ENCODE data around the gene ORM2.
A peak's percentile ranks its signal among the peaks of the same experiment; 100 is the strongest.
"Not testable (repeated sequence)": the region's sequence is repeated elsewhere in the genome, so short reads cannot be mapped to it uniquely, and the experiment has no call there.

The ORM2 gene

DNA sequence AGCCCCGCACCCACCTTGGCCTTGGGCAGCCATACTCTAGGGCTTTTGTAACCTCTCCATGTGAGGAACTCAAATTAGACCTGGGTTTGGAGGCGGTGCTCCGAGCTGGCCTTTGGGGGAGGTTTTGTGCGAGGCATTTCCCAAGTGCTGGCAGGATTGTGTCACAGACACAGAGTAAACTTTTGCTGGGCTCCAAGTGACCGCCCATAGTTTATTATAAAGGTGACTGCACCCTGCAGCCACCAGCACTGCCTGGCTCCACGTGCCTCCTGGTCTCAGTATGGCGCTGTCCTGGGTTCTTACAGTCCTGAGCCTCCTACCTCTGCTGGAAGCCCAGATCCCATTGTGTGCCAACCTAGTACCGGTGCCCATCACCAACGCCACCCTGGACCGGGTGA is at the start of gene ORM2:
Gene ORM2, plus strand, starts transcription at position 245 of the 398 bp plus-strand sequence. Its CDS starts 36 bp downstream, at position 281.
- not testable (repeated sequence) for DNase-seq

DNA sequence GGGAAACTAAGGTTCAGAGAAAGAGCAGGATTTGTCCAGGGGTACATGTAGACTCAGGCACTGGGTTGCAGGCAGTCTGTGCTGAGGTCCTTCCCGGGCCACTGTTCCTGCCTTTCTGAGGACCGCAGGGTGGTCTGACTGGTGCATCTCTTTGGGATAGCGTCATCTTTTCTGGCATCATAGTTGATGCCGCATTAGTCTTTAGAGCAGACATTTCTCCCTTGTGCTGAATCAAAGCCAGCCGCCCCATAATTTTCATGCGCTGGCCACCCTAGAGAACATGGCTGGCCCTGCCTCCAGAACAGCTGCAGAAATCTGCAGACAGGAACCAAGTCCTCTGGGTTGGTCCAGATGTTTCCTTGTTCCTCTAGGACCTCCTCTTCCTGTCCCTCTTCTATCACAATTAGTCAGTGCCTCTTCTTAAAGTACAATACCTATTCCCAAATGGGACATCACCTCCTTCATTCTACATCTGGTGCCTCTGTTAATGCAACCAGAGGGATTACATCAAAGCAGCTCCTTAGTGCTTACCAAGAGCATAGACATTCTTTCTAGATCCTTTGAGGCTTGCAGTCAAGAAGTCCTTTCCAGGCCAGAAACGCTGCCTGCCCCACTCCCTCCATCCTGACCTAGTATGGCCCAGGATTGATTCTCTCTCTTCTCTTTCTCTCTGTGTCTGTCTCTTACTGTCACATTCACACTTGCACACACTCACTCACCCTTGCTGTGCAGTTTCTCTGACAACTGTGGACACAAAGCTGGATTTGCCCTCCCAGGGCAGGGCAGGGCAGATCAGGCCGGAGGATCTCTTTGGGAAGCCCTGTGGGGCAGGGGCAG is 48.8 kb upstream of the ORM2 start:
- no peak for DNase-seq

DNA sequence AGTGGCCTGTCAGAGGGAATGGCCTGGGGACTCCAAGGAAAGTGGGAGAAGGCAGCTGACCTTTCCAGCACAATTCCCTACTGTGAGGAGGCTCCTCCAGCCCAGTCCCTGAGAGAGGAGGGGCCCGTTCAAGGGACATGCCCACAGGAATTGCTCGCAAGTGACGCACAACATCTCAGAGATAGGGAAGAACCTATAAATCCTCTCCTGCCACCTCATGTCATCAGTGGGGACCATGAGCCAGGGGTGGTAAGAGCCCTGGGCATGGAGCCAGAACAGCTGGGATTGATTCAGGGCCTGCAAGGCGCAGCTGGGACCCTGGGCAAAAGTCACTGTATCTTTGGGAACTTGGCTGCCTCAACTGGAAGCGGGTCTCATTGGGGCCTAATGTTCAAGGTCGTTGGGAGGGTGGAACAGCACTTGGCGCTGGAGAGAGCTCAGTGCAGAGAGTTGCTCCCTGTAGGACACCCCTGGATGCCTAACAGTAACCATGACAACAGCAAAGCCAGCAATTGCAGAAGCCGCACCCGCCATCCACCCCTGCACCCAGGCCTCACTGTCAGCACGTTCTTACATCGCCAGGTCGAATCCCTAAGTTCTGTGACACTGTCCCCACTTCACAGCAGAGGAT is 48.1 kb upstream of the ORM2 start:
- DNase-seq: no peak

DNA sequence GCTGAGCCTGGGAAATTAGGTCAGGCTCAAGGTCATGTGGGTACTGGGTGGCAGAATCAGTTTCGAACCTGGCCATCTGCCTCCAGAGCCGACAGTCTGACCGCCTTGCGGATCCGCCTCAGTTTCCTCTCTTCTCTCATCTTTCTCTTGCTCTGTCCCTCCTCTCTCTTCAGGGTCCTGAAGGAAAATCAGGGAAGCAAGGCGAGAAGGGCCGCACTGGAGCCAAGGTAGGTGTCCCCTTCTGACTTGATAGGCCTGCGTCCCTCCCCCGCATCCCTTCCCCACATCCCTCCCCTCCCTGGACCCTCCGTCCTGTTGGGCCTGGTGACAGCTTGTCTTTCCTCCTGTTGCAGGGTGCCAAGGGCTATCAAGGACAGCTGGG is 47.6 kb upstream of the ORM2 start:
- no peak for DNase-seq

DNA sequence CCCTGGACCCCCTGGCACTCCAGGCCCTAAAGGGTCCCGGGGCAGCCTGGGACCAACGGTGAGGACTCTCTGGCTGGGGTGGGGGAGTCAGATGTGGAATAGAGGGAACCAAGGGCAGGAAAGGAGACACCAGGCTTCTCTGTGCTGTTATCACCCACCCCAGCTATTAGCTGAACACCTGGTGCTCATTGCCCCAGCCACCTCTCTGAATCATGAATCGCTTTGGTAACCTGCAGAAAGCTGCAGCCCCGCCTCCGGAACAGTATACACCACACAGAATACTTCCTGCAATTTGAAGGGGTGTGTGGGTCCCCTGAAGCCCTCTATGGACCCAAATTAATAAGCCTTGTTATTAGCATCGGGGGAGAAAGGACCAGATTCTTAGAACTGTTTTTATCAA is 47.2 kb upstream of the ORM2 start:
- DNase-seq: no peak

DNA sequence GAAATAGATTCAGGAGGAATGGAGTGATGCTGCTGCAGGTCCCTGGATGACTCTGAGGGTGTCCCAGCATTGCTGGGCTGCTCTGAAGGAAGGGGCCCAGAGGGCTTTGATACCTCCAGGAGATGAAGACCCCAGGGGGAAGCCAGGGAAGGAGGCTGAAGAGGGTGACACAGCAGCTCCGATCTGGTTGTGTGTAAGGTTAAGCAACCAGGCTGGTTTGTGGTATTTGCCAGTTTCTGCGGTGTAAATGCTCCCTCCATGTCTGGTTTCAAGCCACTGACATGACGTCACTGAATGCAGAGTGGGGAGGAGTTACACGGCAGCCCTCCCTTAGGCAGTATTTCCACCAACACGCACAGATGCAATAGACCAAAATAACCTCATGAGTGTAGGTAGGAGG is 46.7 kb upstream of the ORM2 start:
- DNase-seq: peak; percentile 18 to 37

DNA sequence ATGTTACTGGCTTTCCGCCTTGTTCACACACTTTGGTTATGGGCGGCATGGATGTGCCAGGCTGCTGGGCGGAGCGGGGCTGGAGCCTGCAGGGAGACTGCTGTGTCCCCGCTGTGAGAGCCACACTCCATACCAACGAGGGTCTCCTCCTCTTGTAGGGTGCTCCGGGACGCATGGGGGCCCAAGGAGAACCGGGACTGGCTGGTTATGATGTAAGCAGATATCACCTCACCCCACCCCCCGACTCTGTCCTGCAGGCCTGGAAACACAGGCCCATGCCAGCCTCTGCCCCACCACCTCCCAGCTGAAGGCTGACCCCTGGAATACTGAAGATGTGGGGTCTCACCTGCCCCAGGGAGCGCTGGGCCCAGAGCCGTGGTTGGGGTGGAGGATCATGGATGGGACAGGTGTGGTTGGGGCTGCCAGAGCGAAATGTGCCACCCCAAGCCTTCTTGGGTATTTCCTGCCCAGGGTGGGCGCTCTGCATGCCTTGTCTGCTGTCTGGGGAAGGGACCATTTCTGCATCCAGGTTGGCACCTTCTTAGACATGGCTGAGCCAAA is 46.0 kb upstream of the ORM2 start:
- no peak for DNase-seq

DNA sequence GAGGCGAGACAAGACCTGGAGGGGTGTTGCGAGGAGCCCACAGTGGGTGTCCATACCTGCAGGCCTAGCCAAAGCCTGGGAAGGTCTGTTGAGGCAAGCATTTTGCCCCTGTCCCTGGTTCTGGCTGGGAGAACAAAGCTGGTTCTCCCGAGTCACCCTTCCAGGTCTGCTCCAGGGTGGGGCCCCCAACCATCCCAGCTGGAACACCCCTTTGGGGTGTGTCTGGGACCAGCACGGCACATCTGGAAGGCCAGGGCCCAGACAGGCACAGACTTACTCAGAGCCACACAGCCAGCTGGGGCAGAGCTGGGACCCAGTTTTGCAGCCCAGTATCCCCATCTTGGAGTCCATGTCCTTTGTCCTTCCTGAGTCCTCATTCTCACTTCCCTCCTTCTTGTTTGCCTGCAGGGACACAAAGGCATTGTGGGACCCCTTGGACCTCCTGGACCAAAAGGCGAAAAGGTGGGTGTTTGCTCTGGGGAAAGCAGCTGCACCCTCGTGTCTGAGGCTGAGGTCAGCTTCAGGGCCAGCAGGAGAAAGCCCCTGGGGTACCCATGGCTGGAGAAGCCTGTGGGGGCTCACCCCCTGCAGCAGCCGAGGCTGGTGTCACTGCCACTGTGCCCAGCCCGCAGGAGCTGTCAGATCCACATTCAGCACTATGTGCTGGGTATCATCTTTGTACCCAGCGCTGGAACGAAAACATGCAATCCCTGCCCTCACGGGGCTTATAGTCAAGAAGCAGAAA is 45.2 kb upstream of the ORM2 start:
- no peak for DNase-seq

DNA sequence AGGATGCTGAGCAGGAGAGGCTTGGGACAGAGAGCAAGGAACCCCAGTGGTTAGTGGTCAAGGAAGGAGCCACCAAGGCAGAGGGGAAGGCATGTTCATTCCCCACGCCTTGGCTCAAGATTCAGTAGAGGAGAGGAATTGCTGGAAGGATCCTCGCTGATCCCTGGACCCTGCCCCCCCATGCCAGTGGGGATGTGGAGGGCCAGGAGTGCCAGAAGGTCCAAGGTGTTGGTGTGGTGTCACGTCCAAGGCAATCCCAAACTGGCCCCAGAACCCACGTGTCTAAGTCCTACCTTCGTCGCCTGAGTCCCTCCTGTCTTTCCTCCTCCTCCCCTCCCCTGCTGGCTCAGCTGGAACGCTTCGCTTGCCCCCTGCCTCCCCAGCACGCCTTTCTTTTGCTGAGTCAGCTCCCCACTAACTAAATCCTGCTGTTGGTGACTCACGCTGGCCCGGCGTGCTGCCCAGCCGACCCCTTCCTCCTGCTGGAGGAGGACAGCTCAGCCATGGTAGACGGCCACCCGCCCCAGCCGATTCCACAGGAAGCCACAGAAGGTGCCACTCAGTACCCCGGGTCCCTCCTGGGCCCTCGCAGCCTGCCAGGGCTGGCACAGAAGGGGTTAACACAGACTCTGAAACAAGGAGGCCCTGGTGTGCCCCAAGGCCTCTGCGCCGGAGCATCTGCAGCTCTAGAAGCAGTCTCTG is 44.4 kb upstream of the ORM2 start:
- DNase-seq: no peak

DNA sequence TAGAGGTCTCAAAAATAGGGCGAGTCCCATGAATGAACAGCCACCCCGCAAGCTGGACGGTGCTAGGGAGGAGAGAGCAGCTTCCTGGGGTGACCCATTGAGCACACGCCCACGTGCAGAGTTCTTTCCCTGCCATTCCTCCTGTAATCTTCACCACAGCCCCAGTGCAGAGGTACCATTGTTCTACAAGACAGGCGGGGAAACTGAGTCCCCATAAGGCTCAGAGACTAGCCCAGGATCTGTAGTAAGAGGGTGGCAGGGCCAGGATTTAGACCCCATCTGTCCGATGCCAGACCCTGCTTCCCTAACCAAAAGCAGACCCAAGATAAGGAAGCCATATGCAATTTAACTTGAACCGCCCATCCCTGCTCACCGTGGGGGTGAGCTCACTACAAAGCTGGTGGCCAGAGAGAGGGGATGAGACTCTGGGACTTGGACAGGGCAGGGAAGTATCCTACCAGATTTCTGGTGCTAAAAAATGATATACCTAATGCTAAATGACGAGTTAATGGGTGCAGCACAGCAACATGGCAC is 43.5 kb upstream of the ORM2 start:
- no peak for DNase-seq

DNA sequence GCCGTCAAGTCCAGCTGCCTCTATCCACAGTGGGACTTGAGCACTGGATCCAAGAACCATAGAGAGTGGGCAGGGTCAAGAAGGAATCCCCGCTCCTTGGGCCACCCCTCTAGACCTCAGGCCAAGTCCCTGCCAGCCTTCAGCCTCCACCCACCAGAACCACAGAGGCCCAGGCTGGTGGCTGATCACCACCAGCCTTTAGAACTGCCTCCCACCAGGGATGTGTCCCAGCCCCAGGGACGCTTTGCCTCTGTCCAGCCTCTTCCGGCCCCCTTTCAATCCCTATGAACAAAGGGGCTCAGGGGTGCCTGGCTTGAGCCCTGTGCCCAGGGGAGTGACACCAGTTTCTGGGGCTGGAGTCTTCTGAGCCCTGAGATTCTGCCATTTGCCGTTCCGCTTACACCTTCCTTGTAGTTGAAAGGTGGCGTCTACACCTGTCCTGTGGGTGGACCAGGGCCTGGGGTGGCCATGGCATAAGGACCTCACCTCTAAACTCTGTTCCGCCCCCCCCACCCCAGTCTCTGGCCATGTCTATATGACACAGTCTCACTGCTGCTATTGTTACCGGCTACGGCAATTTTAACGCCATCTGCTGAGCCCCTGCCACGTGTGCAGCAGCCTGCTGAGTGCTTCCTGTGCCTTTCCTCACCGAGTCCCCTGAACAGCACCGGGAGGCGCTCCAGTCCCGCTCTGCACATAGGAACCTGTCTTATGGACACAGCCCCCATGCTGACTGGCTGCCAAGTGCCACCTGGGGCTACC is 42.5 kb upstream of the ORM2 start:
- DNase-seq: no peak

DNA sequence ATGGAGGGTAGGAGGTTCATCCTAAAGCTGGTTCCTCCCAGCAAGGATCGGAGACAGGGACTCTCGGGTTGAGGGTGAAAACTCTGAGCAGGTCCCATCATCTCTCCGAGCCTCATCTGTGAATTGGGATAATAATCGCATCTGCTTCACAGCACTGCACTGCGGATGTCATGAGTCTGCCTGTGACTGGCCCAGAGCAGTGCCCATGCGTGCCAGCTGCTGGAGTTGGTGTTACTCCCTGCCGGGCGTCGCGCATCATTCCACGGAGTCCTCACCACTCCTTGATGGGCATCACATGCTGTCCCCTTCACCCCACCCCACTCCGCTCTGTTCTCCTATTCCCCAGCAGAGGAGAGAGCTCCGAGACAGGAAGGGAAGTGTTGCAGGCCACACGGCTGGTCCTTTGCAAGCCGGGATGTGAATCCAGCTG is 41.9 kb upstream of the ORM2 start:
- no peak for DNase-seq

DNA sequence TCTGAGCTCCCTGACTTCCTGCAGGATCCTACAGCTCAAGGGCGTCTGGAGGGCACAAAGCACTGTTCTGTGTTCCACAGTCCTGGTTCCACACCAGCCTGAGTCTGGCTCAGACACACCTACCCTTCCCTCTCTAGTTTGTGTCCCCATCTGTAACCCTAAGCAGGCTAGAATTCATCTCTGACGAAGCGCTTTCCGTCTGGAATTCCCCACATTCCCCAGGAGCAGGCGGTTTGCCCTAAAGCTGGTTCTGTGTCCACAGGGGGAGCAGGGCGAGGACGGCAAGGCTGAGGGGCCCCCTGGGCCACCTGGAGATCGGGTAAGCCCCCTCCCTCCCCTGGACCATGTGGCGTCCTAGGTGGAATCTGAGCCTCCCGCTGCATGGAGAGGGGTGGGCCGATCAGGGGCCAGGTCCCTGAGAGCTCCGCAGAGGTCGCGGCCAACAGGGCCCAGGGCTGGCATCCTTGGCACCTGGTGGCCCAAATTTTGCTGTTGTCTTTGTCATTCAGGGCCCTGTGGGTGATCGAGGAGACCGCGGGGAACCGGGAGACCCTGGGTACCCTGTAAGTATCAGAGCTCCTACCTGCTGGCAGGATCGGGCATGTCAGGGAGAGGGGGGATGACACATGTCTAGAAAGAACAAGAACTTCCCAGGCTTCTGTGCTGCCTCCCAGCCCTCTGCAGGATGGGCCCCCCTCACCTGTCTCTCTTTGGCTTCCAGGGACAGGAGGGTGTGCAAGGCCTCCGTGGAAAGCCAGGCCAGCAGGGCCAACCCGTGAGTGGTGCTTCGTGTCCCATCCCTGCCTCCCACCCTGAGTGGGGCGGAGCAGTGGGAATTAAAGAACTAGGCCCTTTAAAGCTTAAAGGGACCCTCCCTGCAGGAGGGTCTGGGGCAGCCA is 41.2 kb upstream of the ORM2 start:
- DNase-seq: no peak

DNA sequence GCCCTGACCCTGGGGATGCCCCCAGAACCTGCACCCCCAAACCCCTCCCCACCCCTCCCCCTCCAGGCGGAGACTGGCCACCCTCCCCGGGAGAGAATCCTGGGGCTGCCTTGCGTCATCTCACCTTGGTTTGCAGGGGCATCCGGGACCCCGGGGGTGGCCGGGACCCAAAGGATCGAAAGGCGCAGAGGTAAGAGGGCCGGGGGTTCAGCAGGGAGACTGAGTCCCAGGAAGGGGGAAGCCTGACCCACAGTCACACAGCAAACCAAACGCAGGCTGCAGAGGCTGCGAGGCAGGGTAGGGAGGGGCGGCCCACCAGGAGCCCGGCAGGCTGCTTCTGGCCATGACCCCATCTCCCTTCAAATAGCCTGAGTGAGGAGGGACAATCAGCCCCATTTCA is 40.6 kb upstream of the ORM2 start:
- no peak for DNase-seq

DNA sequence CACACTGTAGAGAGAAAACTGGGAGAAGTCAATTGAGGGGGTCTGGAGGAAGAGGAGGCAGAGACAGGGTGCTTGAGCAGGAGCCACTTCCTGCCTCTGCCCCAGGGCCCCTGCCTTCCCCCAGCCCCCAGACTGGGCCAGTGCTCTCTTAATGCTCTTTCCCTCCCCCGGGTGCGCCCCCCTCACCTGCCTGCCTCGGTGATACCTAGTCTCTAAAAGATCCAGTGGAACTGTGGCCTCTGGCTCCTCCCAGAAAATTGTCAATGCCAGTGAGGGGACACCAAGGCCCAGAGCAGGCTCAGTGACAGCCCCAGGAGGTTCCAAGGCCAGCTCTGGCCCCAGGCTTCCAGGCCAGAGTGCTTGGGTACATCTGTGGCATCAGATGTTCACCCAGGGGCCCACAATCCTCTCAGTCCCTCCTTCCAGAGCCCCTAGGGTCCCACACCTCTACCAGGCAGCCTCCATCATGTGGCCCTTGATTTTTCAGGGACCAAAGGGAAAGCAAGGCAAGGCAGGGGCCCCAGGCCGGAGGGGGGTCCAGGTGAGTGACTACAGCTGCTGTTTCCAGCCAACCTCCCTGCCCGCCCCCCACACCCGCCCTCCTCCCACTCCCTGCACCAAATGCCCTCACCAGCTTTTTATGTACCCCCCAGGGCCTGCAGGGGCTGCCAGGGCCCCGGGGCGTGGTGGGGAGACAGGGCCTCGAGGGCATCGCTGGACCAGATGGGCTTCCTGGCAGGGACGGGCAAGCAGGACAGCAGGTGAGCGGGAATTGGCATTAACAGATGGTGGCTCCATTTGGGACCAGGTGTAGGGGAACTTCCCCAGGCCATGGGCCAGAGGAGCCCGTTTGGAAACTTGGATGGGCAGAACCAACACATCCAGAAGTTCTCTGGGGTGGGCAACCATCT is 39.8 kb upstream of the ORM2 start:
- DNase-seq: no peak

DNA sequence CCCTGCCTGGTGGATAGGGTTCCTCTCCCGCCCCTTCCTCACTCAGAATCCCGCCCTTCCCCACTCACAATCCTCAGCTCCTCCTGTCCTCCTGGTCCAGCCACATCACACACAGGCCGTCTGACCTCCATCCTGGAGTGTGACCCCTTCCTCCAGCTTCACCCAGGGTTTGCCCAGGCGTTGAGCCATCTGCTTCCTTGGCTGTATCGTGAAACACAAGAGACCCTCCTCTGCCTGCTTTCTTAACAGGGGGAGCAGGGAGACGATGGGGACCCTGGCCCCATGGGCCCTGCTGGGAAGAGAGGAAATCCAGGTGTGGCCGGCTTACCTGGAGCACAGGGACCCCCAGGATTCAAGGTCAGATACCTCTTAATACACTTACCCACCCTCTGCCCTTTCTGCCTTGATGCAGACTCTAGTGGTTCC is 39.1 kb upstream of the ORM2 start:
- DNase-seq: no peak

DNA sequence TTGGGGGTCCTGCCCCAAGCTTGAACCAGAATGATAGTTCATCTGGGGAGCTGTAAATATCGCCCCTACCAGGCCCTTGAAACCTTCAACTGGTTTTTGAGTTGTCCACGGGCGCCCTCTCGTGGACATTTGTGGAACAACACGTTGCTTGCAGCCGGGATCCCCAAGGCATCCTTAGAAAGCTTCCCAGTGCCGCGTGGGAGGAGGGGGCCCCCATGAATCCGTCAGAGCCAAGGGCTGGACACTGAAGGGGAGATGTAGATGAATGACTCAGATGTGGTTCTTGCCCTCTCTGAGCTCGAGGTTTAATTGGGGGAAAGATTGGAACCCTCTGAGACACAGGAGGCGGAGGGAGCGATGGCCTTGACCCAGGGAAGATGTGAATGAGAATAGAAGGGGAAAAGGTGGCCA is 38.6 kb upstream of the ORM2 start:
- DNase-seq: peak; percentile 78 to 82

DNA sequence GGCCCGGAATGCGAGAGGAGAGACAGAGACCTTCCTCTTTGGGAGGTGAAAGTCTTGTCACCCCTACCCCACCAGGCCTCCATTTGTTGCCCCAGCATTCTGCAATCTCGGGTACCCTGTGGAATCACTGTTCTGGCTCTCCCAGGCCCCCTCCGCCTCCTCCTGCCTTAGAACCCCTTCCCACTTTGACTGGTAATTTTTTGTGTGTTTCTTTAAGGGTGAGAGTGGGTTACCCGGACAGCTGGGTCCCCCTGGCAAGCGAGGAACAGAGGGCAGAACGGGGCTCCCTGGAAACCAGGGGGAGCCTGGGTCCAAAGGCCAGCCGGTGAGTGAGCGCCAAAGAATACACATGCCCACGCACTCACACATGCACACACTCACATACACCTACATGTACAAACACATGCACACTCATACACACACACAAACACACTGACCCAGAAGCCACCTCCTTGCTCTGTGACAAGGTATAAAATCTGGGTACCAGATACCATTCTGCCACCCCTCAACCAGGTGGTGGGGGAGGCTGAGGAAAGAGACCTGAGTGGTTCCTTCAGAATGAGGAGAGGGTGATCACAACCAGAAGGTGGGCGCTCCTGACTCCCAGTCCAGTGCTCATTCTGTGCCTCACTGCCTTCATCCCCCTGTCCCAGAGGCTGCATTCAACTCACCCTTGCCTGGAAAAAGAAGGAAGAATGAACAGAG is 37.6 kb upstream of the ORM2 start:
- DNase-seq: no peak

DNA sequence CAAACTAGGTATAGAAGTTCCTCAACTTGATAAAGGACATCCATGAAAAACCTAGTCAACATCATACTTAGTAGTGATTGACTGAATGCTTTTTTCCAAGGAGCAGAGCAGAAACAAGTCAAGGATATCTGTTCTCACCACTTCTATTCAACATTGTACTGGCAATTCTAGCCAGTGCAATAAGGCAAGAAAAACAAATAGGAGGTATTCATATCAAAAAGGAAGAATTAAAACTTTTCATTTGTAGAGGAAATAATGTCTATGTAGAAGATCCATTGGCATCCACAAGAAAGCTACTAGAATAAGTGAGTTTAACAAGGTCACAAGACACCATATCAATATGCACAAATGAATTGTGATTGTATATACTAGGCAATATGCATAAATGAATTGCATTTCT is 35.0 kb upstream of the ORM2 start:
- no peak for DNase-seq

Measured in activated CD4-positive, alpha-beta T cell treated with anti-CD3 and anti-CD28 coated beads, Interleukin-2, amount 50 U/mL, for 48 hours (primary cell).